ENCODE measurements around the gene MTMR11. TPM values are rescaled to one million over a fixed set of nuclear protein-coding genes. Genes with fewer than 3 reads are reported as not detected.
A peak's percentile ranks its signal among the peaks of the same experiment; 100 is the strongest.

Gene MTMR11
- polyA plus RNA-seq, 4 donors: 28.8 to 31.9 (median 30.7) TPM

DNA sequence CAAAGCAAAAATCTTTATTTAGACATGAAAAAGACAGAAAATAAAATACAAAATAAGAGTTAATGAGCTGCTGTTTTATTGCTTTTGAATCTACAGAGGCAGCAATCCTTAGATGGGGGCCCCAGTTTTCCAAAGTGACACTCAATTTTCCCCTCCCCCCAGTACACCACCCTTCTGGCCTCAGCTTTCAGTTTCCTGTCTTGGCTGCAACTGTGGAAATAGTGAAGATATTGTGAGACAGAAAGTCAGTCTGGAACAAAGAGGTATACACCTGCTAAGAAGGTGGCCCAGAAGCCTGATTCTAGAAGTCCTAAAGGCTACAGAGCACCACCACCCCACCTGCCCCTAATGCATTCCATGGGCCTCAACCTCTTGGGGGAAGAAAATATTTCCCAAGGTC is 1.1 kb upstream of the MTMR11 start:
- no peak for DNase-seq (ENCODE audit: low read depth in 4 of 4, low spot score in 3 of 4)

DNA sequence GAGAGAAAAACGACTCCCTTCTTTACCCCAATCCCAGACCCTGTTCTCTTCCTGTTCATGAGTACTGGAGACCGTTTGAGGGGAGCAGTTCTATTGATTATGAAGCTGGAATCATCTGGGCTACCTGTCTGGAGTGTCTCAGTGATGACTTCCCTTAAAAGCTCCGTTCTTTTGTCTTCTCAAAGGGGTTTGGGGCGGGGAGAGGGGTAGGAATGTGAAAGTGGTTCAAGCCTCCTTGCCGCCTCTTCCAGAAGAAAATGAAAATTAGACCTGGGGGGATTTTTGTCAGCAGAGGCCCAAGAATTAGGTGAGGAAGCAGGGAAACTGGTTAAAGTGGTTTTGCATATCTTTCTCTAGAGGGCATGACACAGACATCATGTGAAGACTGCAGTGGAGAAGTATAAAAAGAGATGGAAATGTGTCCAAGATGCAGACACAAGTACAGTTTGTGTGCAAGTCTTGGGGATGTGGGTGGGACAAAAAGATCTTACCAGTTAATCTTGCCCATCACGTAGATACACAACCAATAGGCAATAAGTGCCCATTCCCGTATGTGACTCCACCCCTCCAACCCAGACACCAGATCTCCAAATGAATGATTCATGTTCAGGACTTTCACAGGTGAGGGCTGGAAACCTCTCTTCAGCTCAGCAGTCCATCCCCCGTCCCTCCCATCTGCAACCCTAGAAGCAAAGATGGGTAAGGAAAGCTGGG is 470 bp upstream of the MTMR11 start:
- no peak for DNase-seq (ENCODE audit: low read depth in 4 of 4, low spot score in 3 of 4)

DNA sequence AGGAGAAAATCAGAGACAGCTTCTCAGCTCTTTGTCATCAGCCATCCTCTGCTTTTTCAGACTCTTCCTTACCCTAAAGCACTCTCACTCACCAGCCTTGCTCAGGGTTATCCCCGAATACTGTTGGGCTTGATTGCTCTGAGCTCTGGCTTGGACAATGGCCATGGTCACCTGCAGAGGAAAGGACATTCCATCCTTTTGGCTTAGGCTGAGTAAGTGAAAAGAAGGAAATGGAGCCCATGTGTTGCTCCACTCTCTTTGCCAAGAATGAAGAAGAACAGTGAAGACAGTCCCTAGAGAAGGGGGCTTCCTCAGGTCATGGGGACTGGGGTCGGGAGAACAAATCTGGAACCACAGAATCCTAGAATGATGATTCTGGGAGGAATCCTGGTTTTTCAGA is 2.3 kb downstream of the MTMR11 start:
- no peak for DNase-seq (ENCODE audit: low read depth in 4 of 4, low spot score in 3 of 4)

DNA sequence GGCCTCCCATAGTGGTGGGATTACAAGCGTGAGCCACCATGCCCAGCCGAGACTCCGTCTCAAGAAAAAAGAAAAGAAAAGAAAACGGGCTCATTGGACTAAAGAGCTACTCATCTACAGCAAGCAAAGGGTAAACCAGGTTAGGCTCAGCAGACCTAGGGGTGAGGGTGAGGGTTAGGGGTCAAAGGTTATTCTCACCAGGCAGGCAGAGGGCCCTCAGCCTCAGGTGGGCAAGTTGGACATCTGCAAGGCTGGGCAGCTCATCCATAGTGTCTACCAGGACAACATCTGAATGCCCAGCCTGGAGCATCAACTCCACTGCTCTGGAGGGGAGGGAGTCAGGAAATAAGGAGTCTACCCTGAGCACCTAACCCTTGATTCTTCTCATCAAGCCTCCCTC is 3.5 kb downstream of the MTMR11 start:
- DNase-seq (ENCODE audit: low read depth in 4 of 4, low spot score in 3 of 4): no peak

DNA sequence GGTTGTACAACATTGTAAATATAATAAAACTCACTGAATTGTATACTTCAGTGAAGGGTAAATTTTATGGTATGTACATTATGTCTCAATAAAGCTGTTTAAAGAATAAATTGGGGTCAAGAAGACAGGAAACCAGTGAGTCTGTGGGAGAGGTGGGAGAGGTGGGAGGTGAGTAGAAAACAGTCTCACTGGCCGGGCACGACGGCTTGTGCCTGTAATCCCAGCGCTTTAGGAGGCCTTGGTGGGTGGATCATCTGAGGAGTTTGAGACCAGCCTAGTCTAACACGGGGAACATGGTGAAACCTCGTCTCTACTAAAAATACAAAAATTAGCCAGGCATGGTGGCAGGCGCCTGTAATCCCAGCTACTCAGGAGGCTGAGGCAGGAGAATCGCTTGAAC is 4.2 kb downstream of the MTMR11 start:
- no peak for DNase-seq (ENCODE audit: low read depth in 4 of 4, low spot score in 3 of 4)

DNA sequence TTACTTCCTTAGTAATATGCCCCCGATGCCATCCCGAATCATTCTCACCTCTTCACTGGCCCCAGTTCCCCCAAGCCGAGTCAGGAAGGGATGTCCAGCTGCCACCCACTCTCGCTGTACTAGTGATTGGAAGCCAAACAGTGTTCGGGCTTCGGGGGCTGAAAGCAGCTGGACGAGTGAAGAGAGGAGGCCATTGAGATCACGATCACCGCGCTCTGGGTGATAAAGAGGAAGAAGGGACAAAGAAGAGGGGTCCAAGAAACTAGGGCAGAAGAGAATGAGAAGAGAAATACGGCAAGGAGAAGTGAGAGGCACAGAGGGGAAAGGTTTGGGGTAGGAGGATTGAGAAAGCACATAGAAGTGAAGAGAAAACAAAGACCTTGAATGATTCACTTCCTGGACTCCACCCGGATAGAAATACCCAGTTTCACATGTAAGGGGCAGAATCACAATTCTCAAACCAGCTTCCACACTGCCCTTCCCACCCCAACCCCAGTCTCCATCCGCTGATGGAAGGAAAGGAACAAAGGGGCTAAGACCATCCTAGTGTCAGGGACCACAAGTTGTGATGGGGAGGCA is 5.4 kb downstream of the MTMR11 start:
- no peak for DNase-seq (ENCODE audit: low read depth in 4 of 4, low spot score in 3 of 4)

DNA sequence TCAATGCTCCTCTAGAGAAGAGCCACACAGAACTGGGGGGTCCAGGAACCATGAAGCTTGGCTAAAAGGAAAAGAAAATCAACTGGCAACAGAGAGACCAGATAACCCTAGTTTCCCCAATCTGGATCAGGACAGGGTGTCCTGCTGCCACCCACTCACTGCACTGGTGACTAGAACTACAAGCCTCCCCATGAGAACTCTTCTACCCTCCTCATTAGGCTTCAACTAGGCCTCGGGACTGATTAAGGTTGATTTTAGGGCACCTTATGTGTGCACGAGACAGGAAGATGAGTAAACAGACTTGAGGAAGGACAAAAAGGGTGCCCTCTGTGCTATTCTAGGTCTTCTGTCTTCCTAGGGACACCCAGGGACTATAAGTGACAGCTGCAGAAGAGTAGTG is 6.8 kb downstream of the MTMR11 start:
- no peak for DNase-seq (ENCODE audit: low read depth in 4 of 4, low spot score in 3 of 4)

DNA sequence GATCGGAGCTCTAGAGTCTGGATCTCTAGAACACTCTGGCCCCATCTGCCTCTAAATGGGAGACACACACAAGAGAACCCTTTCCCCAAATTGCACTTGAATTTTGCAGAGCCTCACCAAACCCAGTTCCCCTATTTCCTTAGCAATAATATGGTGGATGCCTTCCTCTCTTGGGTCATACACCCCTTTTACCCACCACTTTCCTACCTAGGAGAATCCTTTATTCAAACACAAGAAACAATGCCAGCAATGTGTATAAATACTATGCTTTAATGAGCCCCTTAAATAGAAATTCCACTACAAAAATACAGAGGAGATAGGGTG is 8.3 kb downstream of the MTMR11 start:
- DNase-seq (ENCODE audit: low read depth in 4 of 4, low spot score in 3 of 4): no peak

DNA sequence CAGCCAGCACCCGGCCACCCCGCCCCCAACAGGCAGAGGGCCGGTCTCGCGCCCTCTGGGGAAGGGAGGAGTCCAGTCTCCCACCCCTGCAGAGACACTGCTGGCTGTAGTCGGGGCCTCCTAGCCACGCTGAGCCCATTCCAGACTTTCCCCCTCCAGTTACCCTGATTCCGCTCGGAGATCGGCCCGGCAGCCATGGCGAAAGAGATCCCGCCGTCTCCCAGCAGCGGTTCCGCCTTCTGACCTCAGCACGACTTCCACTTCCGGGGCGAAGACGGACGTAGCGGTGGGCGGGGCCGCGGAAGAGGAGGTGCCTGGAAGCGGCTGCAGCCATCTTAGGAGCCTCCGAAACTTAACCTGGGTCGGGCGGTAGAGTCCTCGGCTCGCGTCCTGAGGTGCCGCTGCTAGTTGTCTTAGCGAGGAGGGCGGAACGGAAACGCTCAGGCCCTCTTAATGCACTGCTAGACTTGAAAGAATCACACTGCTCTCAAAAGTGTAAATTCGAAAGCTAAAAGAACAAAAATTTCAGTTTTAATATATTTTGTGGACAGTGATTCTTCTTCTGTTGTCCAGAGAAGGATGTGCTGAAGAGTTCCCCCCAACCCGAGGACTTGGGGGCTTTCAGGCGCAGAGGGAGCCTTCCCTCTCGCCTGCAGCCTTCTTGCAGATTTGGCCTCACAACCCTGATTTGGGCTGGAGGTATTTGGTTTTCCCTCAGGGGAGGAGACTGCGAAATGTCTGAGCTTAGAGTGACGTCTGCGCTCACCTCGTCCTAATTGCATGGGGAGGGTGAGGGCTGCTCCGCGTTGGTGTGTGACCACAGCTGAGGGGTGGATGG is 8.9 kb downstream of the MTMR11 start, which contains the start of gene SF3B4:
TSS of gene SF3B4 (minus strand) at position 241 of the 838 bp plus-strand sequence. CDS start at position 197, 44 bp downstream.
- peak; percentile 86 to 90 (median 89) for DNase-seq (ENCODE audit: low read depth in 4 of 4, low spot score in 3 of 4)

DNA sequence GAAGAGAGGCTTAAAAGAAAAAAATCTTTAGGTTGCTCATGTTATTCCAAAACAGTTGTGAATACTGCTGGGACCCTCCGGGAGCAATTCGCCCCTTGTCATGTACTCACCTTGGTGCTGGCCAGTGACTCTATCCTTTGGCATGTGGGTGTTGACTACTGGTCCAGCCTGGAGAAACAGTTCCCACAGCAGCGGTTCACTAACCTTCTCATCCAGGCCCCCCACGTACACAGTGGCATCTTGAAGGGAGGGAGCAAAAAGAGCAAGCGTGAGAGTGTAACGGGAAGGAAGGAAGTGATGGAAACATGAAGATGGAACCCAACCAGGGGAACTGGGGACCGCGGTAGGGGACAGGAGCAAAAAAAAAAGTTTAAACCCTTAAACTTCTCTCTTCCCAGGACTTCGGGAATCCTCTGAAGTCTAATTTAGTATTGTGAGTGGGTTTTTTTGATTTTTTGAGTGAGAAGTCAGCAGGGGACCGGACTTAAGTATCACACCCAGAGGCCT is 9.6 kb downstream of the MTMR11 start:
- DNase-seq (ENCODE audit: low read depth in 4 of 4, low spot score in 3 of 4): no peak

DNA sequence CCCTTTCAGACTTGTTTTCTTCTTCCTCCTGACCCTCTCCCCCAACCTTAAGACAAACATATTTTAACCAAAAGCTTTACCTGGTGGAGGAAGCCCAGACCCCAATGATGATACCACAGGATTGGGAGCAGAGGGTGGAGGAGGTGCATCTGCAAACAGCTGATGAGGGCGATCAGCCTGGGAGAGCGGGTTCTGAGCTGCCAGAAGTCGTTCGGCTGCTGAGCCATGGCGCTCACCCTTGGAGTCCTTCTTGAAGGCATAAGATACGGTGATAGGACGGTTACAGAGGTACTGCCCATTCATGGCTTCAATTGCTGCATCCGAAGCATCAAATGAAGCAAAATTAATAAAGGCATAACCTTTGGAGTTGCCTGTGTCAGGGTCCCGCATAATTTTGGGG is 10.4 kb downstream of the MTMR11 start:
- DNase-seq (ENCODE audit: low read depth in 4 of 4, low spot score in 3 of 4): no peak

DNA sequence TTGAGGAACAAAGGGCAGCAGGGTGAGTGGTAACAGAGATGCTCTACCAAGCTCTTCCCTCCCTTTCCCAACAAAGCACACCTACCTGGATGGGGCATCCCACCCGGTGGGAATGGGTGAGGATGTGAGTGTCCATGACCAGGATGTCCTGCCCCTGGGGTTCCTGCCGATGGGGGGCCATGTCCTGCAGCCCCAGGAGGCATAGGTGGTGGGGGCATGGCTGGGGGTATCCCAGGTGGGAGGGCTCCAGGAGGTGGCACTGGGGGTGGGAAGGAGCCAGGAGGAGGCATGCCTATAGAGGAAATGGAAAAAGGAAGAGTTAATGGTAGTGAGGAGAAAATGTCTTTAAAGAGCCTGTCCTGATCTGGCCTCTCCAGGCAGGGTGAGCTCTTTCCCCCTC is 10.9 kb downstream of the MTMR11 start:
- no peak for DNase-seq (ENCODE audit: low read depth in 4 of 4, low spot score in 3 of 4)

DNA sequence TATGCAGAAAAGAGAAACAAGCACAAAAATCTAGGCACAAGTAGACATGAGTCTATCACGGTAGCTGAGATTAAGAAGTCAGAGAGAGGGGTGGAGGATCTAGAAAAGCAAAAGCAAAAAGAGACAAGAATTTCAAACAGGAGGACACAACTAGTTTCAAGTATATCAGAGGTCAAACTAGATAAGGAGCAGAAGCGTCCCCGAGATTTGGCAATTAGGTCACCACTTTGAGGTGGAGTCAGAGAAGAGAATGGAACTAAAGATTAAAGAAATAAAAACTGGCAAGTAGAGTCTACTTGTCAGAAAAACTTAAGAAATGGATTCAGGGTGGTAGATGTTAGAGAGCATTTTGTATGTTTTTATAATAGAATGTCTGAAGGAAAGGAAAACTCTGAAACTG is 11.3 kb downstream of the MTMR11 start:
- no peak for DNase-seq (ENCODE audit: low read depth in 4 of 4, low spot score in 3 of 4)

DNA sequence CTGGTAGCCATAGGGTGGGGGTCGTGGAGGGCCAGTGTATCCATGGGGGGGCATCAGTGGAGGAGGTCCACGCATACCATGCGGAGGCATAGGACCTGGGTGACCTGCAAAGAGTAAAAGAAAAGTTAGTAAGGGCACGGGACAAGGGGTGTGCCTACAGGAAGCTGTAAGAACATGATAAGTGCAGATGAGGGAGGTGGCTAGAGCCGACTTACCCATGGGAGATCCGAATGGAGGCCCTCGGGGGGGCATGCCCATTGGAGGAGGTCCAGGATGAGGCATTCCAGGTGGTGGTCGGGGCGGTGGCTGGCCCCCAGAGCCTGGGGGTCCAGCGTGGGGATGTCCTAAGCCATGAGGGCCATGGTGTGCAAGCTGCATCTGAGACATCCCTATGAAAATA is 13.1 kb downstream of the MTMR11 start:
- DNase-seq (ENCODE audit: low read depth in 4 of 4, low spot score in 3 of 4): no peak

DNA sequence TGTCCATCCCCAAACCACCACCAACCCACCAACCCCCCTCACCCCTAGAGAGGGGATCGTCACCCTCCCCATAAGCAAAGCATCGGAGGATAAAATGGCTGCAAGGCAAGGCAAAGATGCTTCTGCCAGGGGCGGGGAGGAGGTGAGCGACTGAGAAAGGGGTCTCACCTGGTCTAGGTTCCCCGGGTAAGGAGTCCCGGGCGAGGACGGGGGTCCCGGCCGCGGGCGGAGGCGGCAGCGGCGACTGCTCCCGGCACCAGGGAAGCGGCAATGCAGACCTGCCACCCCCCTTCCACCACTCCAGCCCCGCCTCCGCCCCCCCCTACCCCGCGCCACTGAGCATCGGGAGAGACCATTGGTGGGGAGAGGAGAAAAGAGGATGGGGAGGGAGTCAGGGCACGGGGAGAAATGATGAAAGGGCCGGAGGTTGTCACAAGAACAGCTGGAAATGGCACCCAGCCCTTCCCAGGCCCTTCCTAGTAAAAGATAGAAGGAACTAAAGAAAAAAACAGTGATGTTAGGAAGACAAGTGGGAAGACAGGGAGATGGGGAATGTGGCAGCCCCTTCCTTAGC is 19.0 kb downstream of the MTMR11 start, which contains the start of gene SV2A:
TSS of gene SV2A (minus strand) at position 274 of the 574 bp plus-strand sequence. CDS start 4,004 bp downstream, outside the sequence.
- no peak for DNase-seq (ENCODE audit: low read depth in 4 of 4, low spot score in 3 of 4)

DNA sequence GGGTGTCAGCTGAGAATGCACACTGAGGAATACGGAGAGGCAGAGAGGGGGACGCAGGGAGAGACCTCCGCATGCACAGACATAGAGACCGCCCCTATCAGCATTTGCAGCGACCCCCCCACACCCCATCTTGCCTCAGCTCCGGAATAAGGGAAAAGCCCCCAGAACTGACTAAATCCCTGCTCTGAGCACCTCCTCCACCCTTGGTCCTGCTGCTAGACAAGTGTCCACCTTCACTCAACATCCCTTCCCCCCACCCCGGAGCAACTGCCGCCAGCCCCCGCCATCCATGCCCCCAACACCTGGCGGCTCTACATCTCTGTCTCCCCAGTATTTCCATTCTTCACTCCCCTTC is 19.8 kb downstream of the MTMR11 start:
- DNase-seq (ENCODE audit: low read depth in 4 of 4, low spot score in 3 of 4): no peak

DNA sequence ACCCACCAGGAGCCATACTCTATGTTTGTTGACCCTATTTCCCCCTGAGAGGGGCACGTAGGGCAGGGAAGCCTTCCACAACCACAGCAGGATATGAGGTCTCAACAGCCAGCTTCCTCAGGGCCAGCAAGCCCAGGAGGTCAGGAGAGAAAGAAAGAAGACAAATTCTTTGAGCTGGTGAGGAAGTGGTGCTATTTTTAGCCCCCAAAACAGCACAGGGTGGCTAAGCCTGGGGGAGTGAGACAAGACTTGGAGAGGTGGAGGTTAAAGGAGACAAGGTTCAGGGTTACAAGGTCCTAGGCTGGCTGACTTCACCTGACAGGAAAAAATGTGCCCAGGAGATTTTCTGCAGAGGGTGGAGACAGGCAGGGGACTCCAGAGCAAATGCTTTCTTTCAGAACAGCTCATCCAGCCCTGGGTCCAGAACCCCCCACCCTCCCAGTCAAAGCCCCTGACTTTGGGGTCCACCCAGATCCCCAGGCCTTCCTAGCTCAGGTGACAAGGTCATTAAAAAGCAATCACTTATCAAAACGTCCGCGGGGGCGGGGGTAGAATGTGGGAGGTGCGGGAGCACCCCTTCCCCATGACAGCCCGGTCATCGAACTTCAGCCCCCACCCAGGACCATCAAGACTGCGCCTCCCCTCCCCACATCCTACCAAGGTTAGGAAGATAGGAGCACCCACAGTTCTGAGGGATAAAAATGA is 20.3 kb downstream of the MTMR11 start:
- no peak for DNase-seq (ENCODE audit: low read depth in 4 of 4, low spot score in 3 of 4)

DNA sequence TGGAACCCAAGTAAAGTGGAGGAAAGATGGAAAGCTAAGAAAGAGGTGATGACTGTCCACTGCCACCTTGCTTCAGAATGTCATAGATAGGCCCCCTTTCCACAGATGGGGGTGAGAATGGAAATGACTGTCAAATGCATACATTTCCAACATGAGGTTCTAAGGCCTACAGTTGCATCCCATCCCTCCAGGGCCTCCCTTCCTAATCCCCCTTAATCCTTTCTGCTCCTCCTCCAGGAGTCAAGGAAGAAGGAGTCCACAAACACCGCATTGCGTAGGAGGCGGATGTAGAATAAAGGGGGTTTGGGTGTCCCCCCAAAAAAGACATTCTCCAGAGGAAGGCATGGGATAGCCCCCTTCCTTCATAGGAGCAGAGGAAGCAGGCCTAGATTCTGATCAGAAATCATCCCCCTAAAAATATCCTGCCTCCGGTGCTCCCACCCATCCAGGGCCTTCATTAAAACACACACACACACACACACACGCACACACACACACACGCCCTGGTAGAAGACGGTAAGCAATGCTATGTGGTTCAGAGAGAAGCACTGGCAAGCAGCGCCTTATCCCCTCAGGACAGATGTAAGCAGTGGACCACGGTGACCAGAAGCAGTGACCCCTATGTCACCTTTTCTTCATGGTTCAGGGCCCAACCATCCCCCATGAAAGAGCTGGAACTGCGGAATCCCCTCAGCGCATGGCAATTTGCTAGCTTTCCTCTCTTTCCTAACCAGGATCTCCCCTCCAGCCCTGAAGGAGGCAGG is 21.1 kb downstream of the MTMR11 start:
- DNase-seq (ENCODE audit: low read depth in 4 of 4, low spot score in 3 of 4): no peak

DNA sequence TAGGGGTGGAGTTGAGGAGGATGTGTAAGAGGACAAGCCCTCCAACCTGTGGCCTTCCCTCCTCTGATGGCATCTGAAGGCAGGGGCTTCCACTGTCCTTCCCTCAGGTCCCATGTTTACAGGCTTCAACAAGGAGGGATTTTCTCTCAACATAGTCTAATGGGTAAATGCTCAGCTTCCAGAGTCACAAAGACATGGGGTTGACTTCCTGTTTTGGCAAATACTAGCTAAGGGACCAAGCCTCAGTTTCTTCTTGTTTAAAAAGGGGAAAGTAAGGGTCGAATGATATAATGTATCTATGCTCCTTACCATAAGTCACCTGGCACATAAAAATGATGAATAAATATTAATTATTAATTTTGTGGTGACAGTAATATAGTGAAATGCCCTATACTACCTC is 22.1 kb downstream of the MTMR11 start:
- DNase-seq (ENCODE audit: low read depth in 4 of 4, low spot score in 3 of 4): no peak

DNA sequence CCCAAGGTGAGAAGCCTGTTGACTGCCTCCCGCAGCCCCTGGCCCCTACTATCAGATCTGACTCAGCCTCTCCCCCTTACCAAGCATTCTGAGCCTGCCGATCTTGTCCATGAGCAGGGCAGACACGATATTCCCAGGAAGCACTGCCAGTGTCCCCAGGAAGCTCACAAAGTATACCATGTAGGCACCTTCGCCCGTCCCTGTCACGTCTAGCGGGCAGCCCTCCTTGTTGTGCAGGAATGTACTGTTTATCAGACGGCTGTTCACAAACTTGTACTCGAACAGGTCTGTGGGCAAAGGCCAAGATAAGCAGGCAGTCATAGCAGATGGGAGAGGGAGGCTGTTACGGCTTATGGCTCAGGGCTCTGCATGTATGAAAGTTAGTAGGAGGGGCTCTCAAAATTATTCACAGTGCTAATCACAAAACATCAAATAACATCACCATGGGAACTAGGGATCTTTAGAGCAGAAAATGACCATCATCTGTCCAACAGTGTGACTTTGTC is 30.1 kb downstream of the MTMR11 start:
- no peak for DNase-seq (ENCODE audit: low read depth in 4 of 4, low spot score in 3 of 4)
